MCF 10A (cell line): ENCODE data around the gene LCN9. TPM values are rescaled to one million over a fixed set of nuclear protein-coding genes. Genes with fewer than 3 reads are reported as not detected.
"Not testable (repeated sequence)": the region's sequence is repeated elsewhere in the genome, so short reads cannot be mapped to it uniquely, and the experiment has no call there.

Source experiments
- BruUV-seq: library from RNA; stranded (reverse); fragments of 400-500 nt; replicated peaks from 2 replicates; lab custom pipeline; 2021; lab: Mats Ljungman, UMichigan
- CTCF ChIA-PET: fragments of 300-600 bp; sonication (Branson Sonifier 250); formaldehyde crosslinking; extraction: SDS; loops from one replicate; lab custom pipeline; 2021; ENCODE audit warnings: antibody characterized with exemption, inconsistent platforms; lab: Yijun Ruan, JAX
- POLR2A ChIA-PET: fragments of 300-600, 350-650 bp; sonication (Branson Sonifier 250); formaldehyde crosslinking; extraction: SDS; loops from one replicate; lab custom pipeline; 2020; ENCODE audit warnings: antibody characterized with exemption, inconsistent platforms; lab: Yijun Ruan, JAX
- DNase-seq: peaks from one replicate; pipeline ENCODE4 v3.0.0-alpha.2; 2018; ENCODE audit not compliant: unreplicated experiment
- H3K27ac Mint-ChIP-seq: one replicate; pipeline ENCODE4 v1.8.0; 2022; ENCODE audit warnings: mild to moderate bottlenecking, low read depth, mixed read lengths; ENCODE audit not compliant: unreplicated experiment
- H3K27me3 Mint-ChIP-seq: one replicate; pipeline ENCODE4 v1.8.0; 2022; ENCODE audit warnings: mixed read lengths; ENCODE audit not compliant: insufficient read depth, unreplicated experiment
- H3K36me3 Mint-ChIP-seq: one replicate; pipeline ENCODE4 v1.8.0; 2022; ENCODE audit warnings: mild to moderate bottlenecking, moderate library complexity, mixed read lengths; ENCODE audit not compliant: insufficient read depth, unreplicated experiment
- H3K4me1 Mint-ChIP-seq: one replicate; pipeline ENCODE4 v1.8.0; 2022; ENCODE audit warnings: mixed read lengths; ENCODE audit not compliant: insufficient read depth, unreplicated experiment
- H3K4me3 Mint-ChIP-seq: one replicate; pipeline ENCODE4 v1.8.0; 2022; ENCODE audit warnings: mild to moderate bottlenecking, moderate library complexity, mixed read lengths; ENCODE audit not compliant: unreplicated experiment
- H3K9me3 Mint-ChIP-seq: one replicate; pipeline ENCODE4 v1.8.0; 2022; ENCODE audit warnings: mixed read lengths; ENCODE audit not compliant: unreplicated experiment
- intact Hi-C: fragments of 100-400 bp; cut with micrococcal nuclease; formaldehyde crosslinking; loops from 2 replicates; pipeline ENCODE4 v1.14.1; 2022
- total RNA-seq: library from RNA; stranded (reverse); gene quantifications from 2 replicates; pipeline ENCODE4 v1.2.3, GENCODE V29; 2022
- TF ChIP-seq, protein P1 (sequence below): fragments of 200-600 bp; IDR thresholded peaks from one replicate; pipeline ENCODE4 v1.8.0; 2022; ENCODE audit warnings: antibody characterized with exemption, mild to moderate bottlenecking; ENCODE audit not compliant: unreplicated experiment

Gene LCN9
- total RNA-seq, 1 experiment from 2014 or later, result not detected

DNA sequence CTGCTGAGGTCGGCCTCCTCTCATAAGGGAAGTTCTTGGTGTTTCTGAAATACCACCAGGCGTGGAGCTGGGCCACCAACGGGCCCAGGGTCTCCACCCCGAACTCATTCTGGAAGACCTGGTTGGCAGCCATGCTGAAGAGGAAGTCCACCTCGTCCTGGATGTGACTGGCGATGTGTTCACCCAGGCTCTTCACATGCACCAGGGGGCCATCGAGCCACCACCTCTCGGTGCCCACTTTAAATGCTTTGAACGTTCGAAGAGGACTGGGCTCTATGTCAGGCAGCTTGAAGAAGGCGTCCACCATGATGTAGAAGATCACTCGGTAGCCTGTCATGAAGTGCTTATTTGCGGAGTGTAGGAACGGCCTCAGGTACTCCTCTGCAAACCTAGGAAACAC lies 38.8 kb upstream of the LCN9 start:
- POLR2A ChIA-PET, result interaction anchor here (0.7 kb wide), 1 partner anchor 1060 kb away, joined by 3 read pairs; no protein-coding TSS in a partner anchor
- TF ChIP-seq, protein P1, sequence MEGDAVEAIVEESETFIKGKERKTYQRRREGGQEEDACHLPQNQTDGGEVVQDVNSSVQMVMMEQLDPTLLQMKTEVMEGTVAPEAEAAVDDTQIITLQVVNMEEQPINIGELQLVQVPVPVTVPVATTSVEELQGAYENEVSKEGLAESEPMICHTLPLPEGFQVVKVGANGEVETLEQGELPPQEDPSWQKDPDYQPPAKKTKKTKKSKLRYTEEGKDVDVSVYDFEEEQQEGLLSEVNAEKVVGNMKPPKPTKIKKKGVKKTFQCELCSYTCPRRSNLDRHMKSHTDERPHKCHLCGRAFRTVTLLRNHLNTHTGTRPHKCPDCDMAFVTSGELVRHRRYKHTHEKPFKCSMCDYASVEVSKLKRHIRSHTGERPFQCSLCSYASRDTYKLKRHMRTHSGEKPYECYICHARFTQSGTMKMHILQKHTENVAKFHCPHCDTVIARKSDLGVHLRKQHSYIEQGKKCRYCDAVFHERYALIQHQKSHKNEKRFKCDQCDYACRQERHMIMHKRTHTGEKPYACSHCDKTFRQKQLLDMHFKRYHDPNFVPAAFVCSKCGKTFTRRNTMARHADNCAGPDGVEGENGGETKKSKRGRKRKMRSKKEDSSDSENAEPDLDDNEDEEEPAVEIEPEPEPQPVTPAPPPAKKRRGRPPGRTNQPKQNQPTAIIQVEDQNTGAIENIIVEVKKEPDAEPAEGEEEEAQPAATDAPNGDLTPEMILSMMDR, result no peak
- no peak for DNase-seq
- Mint-ChIP-seq H3K27ac (no peak overlapping the region), H3K4me1 (no peaks in the 10 kb centered on the region), H3K27me3 (peaks cover 79% of the 10 kb centered on the region), H3K4me3 (no peak overlapping the region), H3K36me3 (no peaks in the 10 kb centered on the region), H3K9me3 (peaks cover 15% of the 10 kb centered on the region)
- BruUV-seq, result no TSS peak
- intact Hi-C loops, result no loop called here
- CTCF ChIA-PET, result interaction anchor here (0.6 to 0.8 kb wide), 3 partner anchors 20 to 49 kb away, joined by 3 read pairs; no protein-coding TSS in a partner anchor

DNA sequence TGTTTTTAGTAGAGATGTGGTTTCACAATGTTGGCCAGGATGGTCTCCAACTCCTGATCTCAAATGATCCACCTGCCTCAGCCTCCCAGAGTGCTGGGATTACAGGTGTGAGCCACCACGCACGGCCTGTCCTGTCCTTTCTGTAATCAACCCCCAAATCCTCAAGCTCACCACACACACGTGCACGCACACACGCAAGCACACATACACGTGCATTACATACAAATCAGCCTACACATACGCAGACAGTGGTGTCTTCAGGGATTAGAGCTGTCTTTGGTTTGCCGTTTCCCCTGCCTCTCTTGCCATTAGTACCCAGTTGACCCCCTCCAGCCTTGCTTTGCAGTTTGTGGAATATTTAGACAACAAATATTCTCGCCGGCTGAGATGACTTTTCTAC lies 30.3 kb upstream of the LCN9 start:
- Mint-ChIP-seq H3K36me3 (no peaks in the 10 kb centered on the region), H3K27ac (no peak overlapping the region), H3K27me3 (peaks cover 88% of the 10 kb centered on the region), H3K4me3 (no peak overlapping the region), H3K9me3 (peaks cover 13% of the 10 kb centered on the region), H3K4me1 (no peaks in the 10 kb centered on the region)
- no TSS peak for BruUV-seq
- POLR2A ChIA-PET, result no interaction called here
- DNase-seq, result no peak
- CTCF ChIA-PET, result no interaction called here
- TF ChIP-seq, protein P1, result no peak
- intact Hi-C loops, result no loop called here

DNA sequence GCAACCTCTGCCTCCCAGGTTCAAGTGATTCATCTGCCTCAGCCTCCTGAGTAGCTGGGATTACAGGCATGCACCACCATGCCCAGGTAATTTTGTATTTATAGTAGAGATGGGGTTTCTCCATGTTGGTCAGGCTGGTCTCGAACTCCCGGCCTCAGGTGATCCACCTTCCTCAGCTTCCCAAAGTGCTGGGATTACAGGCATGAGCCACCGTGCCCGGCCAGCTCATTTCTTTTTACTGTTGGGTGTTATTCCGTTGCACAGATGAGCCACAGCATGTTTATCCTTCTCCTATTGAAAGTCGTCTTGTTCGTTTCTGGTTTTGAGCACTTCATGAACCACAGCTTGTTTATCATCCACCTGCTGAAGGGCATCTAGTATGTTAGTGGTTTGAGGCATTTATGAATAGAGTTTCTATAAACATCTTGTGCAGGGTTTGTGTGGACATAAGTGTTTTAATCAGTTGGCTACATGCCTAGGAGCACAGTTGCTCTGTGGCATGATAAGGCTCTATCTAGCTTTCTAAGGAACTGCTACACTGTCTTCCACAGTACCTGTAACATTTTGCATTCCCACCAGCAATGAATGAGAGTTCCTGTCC lies 26.1 kb upstream of the LCN9 start:
- H3K4me3 Mint-ChIP-seq, H3K27ac Mint-ChIP-seq, H3K4me1 Mint-ChIP-seq, H3K9me3 Mint-ChIP-seq, intact Hi-C loops, H3K36me3 Mint-ChIP-seq, DNase-seq, BruUV-seq: not testable (repeated sequence)
- ChIA-PET CTCF (interaction anchor here (0.7 to 0.8 kb wide), 3 partner anchors 26 to 1354 kb away, joined by 3 to 4 read pairs (median 3); partner anchors contain the start of gene LCN9), POLR2A (interaction anchor here (0.7 kb wide), 1 partner anchor 11 kb away, joined by 4 read pairs; no protein-coding TSS in a partner anchor)
- peaks cover 76% of the 10 kb centered on the region for H3K27me3 Mint-ChIP-seq

DNA sequence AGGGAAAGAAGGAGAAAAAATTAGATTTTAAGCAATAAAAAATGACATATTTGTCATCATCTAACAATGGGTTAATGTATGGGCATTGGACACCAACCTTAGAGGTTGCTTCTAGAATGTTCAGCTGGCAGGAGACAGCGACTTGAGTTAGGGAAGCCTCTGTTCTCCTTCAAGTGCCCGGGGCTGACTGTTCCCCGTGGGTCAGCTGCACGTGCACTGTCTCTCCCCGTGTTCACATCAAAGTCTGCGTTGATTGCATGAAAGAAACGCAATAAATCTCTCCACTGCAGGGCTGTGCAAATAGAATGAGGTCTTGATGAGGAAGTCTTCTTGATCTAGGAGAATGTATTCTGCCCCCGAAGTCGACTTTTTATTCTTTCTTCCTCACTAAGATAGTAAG lies 23.9 kb upstream of the LCN9 start, which contains the start of gene GLT6D1:
GLT6D1 (minus strand) TSS at position 345 of the 400 bp plus-strand sequence. CDS start 353 bp downstream, outside the sequence.
- Mint-ChIP-seq H3K4me3 (no peak within 1 kb of the TSS), H3K36me3 (no peaks in the 10 kb centered on the region), H3K4me1 (no peaks in the 10 kb centered on the region), H3K9me3 (peaks cover 27% of the 10 kb centered on the region), H3K27me3 (peaks cover 55% of the 10 kb centered on the region), H3K27ac (no peak within 1 kb of the TSS)
- ChIA-PET CTCF (no interaction called here), POLR2A (no interaction called here)
- no TSS peak for BruUV-seq
- no peak for DNase-seq
- intact Hi-C loops, result no loop called here
- TF ChIP-seq, protein P1, result no peak
